A204.1 (cell line): ENCODE measurements around the gene DDTL.
A peak's percentile ranks its signal among the peaks of the same experiment; 100 is the strongest.
"Not testable (repeated sequence)": the region's sequence is repeated elsewhere in the genome, so short reads cannot be mapped to it uniquely, and the experiment has no call there.

Experiments used
- FAIRE-seq: peaks from 2 replicates; lab custom pipeline; 2012; peaks lifted over from hg19 to GRCh38; lab: Jason Lieb, UNC

Gene DDTL

GRCh38 chr22:23970201-23970641, 3.5 kb downstream of the DDTL start:
- no peak for FAIRE-seq

GRCh38 chr22:23970816-23971486, 4.3 kb downstream of the DDTL start:
- FAIRE-seq: no peak

DNA sequence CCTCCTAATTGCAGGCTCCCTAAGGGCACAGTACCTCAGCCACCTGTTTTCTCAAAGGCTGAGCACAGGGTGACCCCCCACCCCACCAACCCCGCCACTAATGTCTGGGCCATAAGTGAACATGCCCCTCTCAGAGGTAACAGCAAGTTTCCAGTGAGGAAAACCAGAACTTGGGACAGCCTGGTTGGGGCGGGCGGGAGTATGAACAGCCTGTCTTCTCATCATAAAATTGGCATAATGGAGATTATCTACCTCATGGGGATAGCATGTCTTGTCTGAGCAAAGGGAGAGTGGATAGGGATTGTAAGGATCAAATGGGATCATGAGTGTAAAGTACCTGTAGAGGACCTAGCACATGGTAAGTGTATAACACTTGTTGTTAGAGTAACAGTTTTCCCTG, 5.2 kb downstream of the DDTL start:
- FAIRE-seq: not testable (repeated sequence)

DNA sequence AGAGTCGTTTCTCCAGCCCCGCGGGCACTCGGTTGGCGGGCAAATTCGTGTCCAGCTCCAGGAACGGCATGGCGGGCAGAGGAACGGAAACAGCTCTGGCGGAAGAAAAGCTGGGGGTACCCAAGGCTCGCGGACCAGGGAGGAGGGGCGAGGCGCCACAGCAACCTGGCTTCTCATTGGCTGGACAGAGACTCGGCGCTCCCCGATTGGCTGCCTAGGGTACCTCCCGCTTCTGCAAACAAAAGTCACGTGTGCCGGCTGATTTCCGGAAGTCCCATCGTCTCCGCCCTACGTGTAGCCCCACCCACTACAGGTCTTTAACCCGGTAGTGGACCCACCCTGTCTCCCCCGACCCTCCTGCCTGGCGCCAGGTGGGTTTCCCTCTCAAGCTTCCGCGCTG, 7.7 kb downstream of the DDTL start, which contains the start of gene DDT:
TSS of gene DDT (minus strand) at position 97 of the 400 bp plus-strand sequence. CDS start at position 70, 27 bp downstream.
- peak; percentile 90 for FAIRE-seq

DNA sequence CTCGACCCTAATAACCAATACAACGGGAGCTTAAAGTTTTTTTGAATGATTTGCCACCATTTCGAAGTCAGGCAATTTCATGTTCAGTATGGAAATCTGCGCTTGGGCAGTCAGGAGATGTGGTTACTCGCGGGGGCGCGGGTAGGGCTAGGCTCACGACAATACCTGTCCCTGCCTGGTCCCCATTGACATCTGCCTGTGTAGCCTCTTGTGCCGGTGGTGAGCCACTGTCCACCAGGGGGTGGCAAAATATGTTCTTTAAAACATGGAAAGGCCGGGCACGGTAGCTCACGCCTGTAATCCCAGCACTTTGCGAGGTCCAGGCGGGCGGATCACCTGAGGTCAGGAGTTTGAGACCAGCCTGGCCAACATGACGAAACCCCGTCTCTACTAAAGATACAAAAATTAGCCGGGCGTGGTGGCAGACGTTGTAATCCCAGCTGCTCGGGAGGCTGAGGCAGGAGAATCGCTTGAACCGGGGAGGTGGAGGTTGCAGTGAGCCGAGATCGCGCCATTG, 8.2 kb downstream of the DDTL start:
- FAIRE-seq: not testable (repeated sequence)

DNA sequence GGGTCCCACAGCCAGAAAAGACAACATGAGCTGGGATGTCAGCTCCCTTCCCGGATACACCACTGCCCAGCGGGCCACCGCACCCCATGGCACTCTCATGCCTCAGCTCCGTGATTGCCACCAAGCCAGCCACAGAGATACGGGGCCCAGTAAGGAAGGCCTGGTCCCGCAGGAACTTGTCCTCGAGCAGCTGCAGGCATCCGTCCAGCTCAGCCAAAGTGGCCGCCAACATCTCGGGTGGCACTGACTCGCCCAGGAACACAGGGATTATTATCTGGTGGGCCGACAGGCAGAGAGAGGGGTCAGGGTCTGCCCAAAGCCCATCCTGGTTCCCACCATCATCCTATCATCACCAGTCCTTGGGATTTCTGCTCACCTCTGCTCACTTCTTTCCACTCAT, 10.6 kb downstream of the DDTL start:
- FAIRE-seq: not testable (repeated sequence)

DNA sequence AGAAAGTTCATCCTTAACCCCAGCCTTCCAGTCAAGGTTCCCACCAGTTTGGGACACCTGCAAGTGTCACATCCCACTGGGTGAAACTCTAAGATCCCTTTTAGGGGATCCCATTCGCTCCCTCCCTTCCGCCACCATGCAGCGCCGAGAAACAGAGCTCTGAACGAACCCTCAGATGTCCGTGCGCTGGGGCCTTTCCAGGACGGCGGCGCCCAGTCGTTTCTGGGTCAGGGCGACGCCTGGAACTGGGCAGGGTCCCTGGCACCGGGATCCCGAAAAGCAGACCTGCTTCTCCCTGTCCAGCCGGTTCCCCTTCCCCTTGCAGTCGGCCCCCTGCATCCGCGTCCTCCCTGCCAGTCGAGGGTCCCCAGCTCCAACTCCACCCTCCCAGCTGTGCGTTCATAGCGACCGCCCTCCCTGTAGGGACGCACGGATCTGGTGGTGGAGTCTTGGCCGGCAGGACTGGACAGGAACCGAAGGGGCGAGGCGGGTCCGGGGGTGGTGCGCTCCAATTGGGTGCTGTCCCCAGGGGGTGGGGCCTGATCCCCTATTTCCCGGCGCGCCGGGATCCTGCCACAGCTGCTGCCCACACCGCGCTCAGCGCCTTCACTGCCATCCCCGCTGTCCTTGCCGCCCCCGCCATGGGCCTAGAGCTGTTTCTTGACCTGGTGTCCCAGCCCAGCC, 13.0 kb downstream of the DDTL start, which contains the start of gene GSTT2:
TSS of gene GSTT2 (plus strand) at position 578 of the 684 bp plus-strand sequence.
- not testable (repeated sequence) for FAIRE-seq

DNA sequence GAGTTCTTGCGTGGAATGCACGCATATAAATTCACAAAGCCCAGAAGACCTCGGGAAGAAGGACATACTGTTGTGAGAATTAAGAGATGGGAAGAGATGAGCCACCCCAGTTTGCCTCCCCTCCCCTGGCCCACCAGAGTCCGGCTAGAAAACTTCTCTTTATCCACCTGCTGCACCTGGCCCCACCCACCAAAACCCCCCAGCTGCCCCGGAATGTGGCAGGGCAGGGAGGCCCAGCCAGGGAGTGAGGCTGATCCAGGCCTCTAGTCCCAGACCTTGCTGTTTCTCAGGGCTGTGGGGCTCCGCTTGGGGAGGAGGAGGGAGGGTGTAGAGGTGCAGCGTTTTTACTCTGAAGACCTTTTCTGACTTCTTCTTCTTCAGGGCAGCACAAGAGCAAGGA, 13.9 kb downstream of the DDTL start:
- FAIRE-seq: not testable (repeated sequence)

- no peak for FAIRE-seq
Measured at GRCh38 chr22:23984430-23984829, 17.7 kb downstream of the DDTL start.

DNA sequence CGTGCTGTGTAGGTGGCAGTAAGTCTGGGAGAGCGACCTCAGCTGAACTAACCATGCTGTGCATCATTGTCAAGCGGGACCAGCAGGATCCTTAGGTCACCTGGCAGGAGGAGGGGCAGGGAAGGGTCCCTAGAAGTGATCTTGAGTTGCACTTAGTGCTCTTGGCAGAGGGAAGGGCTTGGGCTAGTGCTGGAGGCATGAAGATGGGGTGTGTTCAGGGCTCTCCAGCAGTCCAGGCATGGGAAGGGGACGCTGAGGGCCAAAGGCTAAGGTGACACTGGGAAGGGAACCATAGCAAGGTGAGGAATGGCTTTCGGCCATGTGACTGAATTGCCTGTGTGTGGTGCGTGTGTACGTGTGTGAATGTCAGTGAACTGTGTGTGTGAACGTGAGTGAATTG, 19.4 kb downstream of the DDTL start:
- FAIRE-seq: not testable (repeated sequence)

- FAIRE-seq: not testable (repeated sequence)
Measured at GRCh38 chr22:23986538-23987178, 20.0 kb downstream of the DDTL start.

- FAIRE-seq: not testable (repeated sequence)
Measured at GRCh38 chr22:23989583-23990244, 23.0 kb downstream of the DDTL start.

DNA sequence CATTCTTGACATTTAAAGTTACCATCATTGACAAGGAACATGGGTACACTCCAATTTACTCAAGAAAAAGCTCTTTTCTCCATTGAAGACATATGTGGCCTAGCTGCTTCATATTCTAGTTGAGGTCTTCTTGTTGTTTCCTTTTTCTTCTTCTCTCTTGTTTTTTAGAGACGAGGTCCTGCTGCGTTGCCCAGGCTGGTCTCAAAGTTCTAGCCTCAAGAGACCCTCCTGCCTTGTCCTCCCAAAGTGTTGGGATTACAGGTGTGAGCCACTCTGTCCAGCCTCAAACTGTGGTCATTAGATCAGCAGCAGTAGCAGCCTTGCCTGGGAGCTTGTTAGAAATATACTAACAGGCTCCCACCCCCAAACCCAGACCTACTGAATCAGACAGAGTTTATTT, 26.4 kb downstream of the DDTL start:
- not testable (repeated sequence) for FAIRE-seq

DNA sequence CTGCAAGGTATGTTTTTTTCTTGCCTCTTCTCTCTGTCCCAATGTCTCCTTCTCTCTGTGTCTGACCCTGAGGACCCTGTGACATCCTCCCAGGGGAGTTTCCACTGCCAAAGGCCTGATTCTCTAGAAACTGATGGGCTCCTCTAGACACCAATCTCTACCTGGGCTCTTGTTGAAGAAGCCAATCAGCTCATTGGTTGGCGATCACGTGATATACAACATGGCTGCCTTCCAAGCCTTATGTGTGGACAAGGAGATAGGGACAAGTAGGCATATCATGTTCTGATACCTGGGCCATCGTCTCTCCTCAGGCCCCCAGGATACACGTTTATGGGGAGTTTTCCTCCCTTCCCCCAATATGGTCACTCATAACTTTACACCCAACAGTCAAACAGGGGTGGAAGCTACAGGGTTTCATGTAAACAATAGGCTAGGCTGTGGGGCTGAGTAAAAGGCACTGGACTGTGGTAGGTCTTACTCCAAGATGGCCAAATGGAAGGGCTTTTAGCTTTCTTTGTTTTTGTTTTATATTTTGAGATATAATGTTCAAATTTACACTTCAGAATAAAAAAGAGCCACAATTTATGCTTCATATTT, 27.0 kb downstream of the DDTL start:
- not testable (repeated sequence) for FAIRE-seq

GRCh38 chr22:23997092-23997491, 30.4 kb downstream of the DDTL start:
- FAIRE-seq: no peak

DNA sequence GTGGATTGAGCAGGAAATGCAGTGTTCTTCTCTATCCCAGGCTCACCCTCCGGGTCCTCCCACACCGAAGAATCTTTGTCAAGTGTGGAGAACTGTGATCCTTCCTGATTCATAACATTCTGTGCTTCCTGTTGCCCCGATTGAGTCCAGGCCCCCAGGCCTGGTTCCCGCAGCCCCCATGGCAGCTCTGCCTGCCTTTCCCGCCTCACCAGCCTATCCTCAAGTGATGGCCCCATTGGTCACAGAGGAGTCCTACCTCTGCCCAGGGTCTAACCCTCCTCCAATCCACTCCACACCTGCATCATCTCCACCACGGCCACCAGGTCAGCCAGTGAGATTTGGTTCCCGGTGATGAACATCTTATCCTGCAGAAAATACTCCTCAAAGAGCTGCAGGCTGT, 33.1 kb downstream of the DDTL start:
- not testable (repeated sequence) for FAIRE-seq

GRCh38 chr22:24001314-24001713, 34.6 kb downstream of the DDTL start:
- FAIRE-seq: no peak

GRCh38 chr22:24002272-24002671, 35.6 kb downstream of the DDTL start:
- no peak for FAIRE-seq

GRCh38 chr22:24002851-24003250, 36.2 kb downstream of the DDTL start:
- no peak for FAIRE-seq

DNA sequence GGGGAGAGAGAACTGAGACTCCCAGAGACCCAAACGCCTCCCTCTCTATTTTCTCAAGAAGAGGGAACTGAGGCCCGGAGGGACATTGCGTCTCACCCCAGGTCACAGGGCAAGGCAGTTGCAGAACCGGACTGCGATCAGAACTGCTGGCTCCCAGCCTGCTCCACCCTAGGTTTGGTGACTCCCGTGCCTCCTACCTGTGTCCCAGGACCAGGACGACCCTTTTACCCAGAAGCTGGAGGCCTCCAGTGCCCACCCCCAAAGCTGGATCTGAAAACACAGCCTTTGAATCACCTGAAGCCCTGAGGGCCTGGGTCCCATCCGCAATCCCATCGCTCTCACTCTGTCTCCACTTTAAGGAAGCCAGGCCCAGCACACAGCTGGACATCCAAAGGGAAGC, 37.2 kb downstream of the DDTL start:
- FAIRE-seq: no peak

- FAIRE-seq: no peak
Measured at GRCh38 chr22:24005201-24005600, 38.5 kb downstream of the DDTL start, which contains the start of gene GSTT4. GSTT4 (minus strand) TSS chr22:24005453; CDS start chr22:24005356, 97 bp downstream.
